ENCODE measurements around the gene UGT1A4. TPM values are rescaled to one million over a fixed set of nuclear protein-coding genes. Genes with fewer than 3 reads are reported as not detected.

The UGT1A4 gene
- total RNA-seq, 1 experiment from 2014 or later: not detected

DNA sequence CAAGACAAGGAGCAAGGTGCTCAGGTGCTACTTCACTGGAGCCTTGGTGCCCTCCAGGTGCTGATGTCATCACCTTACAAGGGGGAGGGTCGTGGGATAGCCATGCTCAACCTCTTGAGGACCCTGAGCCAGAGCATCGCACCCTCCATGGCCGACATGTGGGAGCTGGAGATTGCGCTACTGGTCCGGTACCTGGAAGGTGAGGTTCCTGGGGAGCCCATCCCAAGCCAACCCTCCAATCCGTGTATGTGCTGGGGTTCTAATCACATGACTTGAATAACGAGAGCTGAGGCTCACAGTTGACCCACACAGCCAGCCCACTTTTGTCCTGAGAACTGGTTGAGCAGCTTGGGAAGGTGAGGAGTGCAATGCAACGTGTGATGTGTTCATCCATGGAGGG lies 85.5 kb downstream of the UGT1A4 start:
- Histone ChIP-seq H3K4ac (ENCODE audit: low read depth, low read length) (no peak overlapping the region), H3K18ac (ENCODE audit: insufficient read length, low read depth, low read length) (no peak overlapping the region), H2AFZ (ENCODE audit: low read length) (no peak overlapping the region), H3K56ac (ENCODE audit: insufficient read length, low read depth, low read length) (no peak overlapping the region), H2AK5ac (ENCODE audit: insufficient read length, low read length) (no peak overlapping the region), H4K91ac (ENCODE audit: insufficient read length, low read depth, low read length) (no peak overlapping the region), H3K23me2 (ENCODE audit: insufficient read length, low read depth, low read length, poor library complexity, severe bottlenecking) (no peaks in the 10 kb centered on the region), H2BK20ac (ENCODE audit: low read depth, low read length, poor library complexity, severe bottlenecking) (no peak overlapping the region), H4K8ac (replicated peaks; ENCODE audit: insufficient read length, low read depth, low read length) (no peak overlapping the region), H4K5ac (ENCODE audit: insufficient read length, low read depth, low read length) (no peak overlapping the region), H3K79me1 (ENCODE audit: insufficient read depth, low read depth, low read length, poor library complexity, severe bottlenecking) (no peaks in the 10 kb centered on the region), H3T11ph (ENCODE audit: low read length) (no peak overlapping the region), H2BK12ac (ENCODE audit: insufficient read length, low read depth, low read length) (no peak overlapping the region), H2BK120ac (ENCODE audit: low read depth, low read length, poor library complexity, severe bottlenecking) (no peak overlapping the region), H3K27ac (ENCODE audit: insufficient read length, low read depth, low read length) (no peak overlapping the region), H4K20me1 (ENCODE audit: control insufficient read depth, insufficient read depth, insufficient read length) (no peaks in the 10 kb centered on the region), H3K4me2 (ENCODE audit: insufficient read depth, insufficient read length, low read length) (no peak overlapping the region), H2BK15ac (ENCODE audit: low read depth, low read length) (no peak overlapping the region), H2BK5ac (ENCODE audit: insufficient read length, low read length) (no peak overlapping the region), H3K23ac (ENCODE audit: insufficient read length, low read depth, low read length) (no peak overlapping the region), H3K4me1 (ENCODE audit: insufficient read depth, low read length) (no peaks in the 10 kb centered on the region), H3K9ac (ENCODE audit: extremely low read depth, insufficient read length, low read length) (no peak overlapping the region), H3K79me2 (ENCODE audit: insufficient read depth, low read length) (no peaks in the 10 kb centered on the region), H3K14ac (ENCODE audit: insufficient read depth, low read length) (no peak overlapping the region), H3K27me3 (ENCODE audit: insufficient read depth, low read length) (no peaks in the 10 kb centered on the region), H3K9me3 (ENCODE audit: control insufficient read depth, low read depth, low read length) (no peaks in the 10 kb centered on the region)
- Mint-ChIP-seq H3K36me3 (ENCODE audit: insufficient read depth in 1 of 3, low read depth in 3 of 3) (peaks cover 0 to 5% (median 4%) of the 10 kb centered on the region in 3 experiments; a peak in 2 of 7 replicates), H3K27ac (no peak overlapping the region), H3K27me3 (ENCODE audit: low read depth) (peaks cover 16% of the 10 kb centered on the region), H3K4me3 (no peak overlapping the region), H3K9me3 (peaks cover 13 to 20% of the 10 kb centered on the region in 2 experiments), H3K4me1 (peaks cover 2 to 3% of the 10 kb centered on the region in 2 experiments; a peak in 3 of 4 replicates)
- no peak for DNase-seq
- WGBS (ENCODE audit: extremely low coverage, insufficient read length, low lambda C conversion rate): no CpG with 5 or more reads among the region's 8 CpGs
- TF ChIP-seq, protein P1, sequence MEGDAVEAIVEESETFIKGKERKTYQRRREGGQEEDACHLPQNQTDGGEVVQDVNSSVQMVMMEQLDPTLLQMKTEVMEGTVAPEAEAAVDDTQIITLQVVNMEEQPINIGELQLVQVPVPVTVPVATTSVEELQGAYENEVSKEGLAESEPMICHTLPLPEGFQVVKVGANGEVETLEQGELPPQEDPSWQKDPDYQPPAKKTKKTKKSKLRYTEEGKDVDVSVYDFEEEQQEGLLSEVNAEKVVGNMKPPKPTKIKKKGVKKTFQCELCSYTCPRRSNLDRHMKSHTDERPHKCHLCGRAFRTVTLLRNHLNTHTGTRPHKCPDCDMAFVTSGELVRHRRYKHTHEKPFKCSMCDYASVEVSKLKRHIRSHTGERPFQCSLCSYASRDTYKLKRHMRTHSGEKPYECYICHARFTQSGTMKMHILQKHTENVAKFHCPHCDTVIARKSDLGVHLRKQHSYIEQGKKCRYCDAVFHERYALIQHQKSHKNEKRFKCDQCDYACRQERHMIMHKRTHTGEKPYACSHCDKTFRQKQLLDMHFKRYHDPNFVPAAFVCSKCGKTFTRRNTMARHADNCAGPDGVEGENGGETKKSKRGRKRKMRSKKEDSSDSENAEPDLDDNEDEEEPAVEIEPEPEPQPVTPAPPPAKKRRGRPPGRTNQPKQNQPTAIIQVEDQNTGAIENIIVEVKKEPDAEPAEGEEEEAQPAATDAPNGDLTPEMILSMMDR (conservative IDR thresholded peaks at IDR 0.05): no peak
